MG63 (cell line): ENCODE results near the gene SPDYE8. TPM values are rescaled to one million over a fixed set of nuclear protein-coding genes. Genes with fewer than 3 reads are reported as not detected.
A peak's percentile ranks its signal among the peaks of the same experiment; 100 is the strongest.
"Not testable (repeated sequence)": the region's sequence is repeated elsewhere in the genome, so short reads cannot be mapped to it uniquely, and the experiment has no call there.

Experiments used
- DNase-seq: peaks from one replicate; pipeline ENCODE4 v3.0.0-alpha.2; 2020
- H3K27me3 ChIP-seq: fragments of 250-450 bp; sonication (Bioruptor Pico); 2 replicates; pipeline ENCODE4 v1.5.1; 2020; ENCODE audit warnings: mild to moderate bottlenecking, moderate library complexity
- H3K36me3 ChIP-seq: fragments of 250-450 bp; sonication (Bioruptor Pico); 2 replicates; pipeline ENCODE4 v1.5.1; 2020; ENCODE audit warnings: mild to moderate bottlenecking, moderate library complexity
- H3K4me3 ChIP-seq: fragments of 250-450 bp; sonication (Bioruptor Pico); 2 replicates; pipeline ENCODE4 v1.5.1; 2020; ENCODE audit warnings: mild to moderate bottlenecking, moderate library complexity
- H3K9me3 ChIP-seq: fragments of 250-450 bp; sonication (Bioruptor Pico); 2 replicates; pipeline ENCODE4 v1.5.1; 2020; ENCODE audit warnings: mild to moderate bottlenecking, moderate library complexity
- total RNA-seq: library from RNA; depleted of rRNA; stranded (reverse); fragments of >200 nt; shearing (Covaris generic); gene quantifications from 2 replicates; pipeline ENCODE4 v1.2.3, GENCODE V29; 2014; ENCODE audit warnings: low replicate concordance; rRNA removed

Gene SPDYE8, protein sequence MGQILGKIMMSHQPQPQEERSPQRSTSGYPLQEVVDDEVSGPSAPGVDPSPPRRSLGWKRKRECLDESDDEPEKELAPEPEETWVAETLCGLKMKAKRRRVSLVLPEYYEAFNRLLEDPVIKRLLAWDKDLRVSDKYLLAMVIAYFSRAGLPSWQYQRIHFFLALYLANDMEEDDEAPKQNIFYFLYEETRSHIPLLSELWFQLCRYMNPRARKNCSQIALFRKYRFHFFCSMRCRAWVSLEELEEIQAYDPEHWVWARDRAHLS
- not detected in 2 replicates for total RNA-seq

DNA sequence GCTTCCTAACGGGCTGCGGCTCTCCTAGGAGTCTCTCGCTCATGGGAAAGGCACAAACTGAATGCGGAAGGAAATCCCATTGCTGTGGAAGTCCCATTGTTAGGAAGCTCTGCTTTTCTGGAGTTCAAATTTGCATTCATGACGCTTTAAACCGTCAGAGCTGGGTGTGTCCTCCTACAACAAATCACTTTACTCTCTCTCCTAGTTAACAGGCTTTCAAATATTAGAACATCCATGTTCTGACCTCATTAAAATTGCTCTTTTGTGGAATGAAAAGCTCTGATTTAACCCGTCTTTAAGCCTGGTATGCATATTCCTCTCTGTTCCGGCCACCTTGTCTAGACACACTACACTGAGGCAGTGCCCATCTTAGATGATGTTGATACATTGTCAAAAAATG lies at the start of gene SPDYE8:
Gene SPDYE8, minus strand, starts transcription at position 101 of the 400 bp plus-strand sequence. CDS start 1,800 bp downstream, outside the sequence.
- not testable (repeated sequence) for H3K27me3 ChIP-seq, H3K36me3 ChIP-seq, H3K9me3 ChIP-seq, H3K4me3 ChIP-seq, DNase-seq

DNA sequence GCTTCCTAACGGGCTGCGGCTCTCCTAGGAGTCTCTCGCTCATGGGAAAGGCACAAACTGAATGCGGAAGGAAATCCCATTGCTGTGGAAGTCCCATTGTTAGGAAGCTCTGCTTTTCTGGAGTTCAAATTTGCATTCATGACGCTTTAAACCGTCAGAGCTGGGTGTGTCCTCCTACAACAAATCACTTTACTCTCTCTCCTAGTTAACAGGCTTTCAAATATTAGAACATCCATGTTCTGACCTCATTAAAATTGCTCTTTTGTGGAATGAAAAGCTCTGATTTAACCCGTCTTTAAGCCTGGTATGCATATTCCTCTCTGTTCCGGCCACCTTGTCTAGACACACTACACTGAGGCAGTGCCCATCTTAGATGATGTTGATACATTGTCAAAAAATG lies 28.2 kb upstream of the SPDYE8 start, which contains the start of gene SPDYE11:
Gene SPDYE11, minus strand, starts transcription at position 101 of the 400 bp plus-strand sequence. CDS start 1,800 bp downstream, outside the sequence.
- not testable (repeated sequence) for DNase-seq, H3K36me3 ChIP-seq, H3K9me3 ChIP-seq, H3K27me3 ChIP-seq, H3K4me3 ChIP-seq

DNA sequence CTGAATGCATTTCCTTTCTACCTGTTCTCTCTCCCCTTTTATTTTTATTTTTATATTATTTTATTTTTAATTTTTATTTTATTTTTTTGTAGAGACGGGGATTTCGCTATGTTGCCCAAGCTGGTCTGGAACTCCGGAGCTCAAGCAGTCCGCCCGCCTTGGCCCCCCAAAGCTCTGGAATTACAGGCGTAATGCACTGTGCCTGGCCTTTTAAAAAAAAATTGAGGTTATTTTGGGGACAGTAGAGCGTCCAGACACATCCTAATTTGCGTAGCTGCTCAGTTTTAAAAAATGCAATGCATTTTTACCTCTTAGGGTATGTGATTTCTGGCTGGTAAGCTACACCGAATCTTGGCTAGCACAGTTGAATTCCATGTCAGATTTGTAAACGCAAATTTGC lies 23.1 kb downstream of the SPDYE8 start:
- not testable (repeated sequence) for H3K4me3 ChIP-seq, DNase-seq, H3K36me3 ChIP-seq, H3K27me3 ChIP-seq, H3K9me3 ChIP-seq

DNA sequence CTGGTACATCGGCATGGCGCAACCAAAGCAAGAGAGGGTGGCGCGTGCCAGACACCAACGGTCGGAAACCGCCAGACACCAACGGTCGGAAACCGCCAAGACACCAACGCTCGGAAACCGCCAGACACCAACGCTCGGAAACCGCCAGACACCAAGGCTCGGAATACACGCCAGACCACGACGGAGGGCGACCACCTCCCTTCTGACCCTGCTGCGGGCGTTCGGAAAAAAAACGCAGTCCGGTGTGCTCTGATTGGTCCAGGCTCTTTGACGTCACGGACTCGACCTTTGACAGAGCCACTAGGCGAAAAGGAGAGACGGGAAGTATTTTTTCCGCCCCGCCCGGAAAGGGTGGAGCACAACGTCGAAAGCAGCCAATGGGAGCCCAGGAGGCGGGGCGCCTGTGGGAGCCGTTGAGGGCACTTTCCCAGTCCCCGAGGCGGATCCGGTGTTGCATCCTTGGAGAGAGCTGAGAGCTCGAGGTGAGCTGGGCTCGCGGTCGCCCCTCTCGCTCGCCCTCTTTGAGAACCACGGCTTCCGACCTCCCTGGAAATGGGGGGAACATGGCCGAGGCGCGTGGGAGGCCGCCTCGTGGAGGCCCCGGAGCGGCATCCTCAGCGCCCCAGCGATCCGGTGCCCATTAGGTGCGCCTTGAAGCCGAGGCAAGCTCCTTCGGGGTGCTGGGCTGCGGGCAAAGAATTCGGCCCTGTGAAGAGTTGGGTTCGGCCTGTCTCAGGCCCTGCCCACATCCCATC lies 23.7 kb downstream of the SPDYE8 start:
- not testable (repeated sequence) for H3K27me3 ChIP-seq, H3K9me3 ChIP-seq, H3K36me3 ChIP-seq
- H3K4me3 ChIP-seq = peak overlapping the region; percentile 70
- peak; percentile 82 for DNase-seq

DNA sequence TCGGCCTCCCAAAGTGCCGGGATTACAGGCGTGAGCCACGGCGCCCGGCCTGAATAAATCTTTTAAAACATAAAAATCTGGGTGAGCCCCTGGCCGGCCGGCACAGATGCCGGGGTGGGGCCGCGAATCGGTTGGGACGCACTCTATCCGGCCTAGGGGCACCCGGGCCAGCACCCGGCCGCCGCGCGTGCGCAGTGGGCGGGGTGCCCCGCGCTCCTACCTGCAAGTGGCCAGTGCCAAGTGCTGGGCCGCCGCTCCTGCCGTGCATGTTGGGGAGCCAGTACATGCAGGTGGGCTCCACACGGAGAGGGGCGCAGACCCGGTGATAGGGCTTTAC lies 24.2 kb downstream of the SPDYE8 start:
- H3K36me3 ChIP-seq, H3K27me3 ChIP-seq, H3K9me3 ChIP-seq: not testable (repeated sequence)
- H3K4me3 ChIP-seq = peak overlapping the region; percentile 70
- DNase-seq = peak; percentile 53

DNA sequence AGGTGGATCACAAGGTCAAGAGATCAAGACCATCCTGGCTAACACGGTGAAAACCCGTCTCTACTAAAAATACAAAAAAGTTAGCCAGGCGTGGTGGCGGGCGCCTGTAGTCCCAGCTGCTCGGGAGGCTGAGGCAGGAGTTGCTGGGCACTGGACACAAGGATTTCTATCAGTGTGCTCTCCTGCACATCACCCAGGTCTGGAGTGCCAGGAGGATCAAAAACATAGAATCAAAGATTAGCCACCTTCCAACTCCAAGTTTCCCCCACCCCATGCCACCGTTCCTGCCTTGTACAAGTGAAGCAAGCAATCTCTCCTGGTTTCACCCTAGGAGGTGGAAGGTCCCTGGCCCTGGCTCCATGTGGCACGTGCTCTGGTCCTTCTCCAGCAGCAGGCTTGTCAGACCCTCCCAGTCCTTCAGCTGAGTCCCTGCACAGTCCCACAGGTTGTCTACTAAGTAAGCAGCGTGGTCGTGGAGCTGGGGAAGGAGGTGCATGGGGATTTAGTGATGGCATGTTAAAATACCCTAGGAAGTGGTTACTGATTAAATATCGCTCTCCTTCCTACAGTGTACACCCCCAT lies 31.6 kb downstream of the SPDYE8 start:
- H3K27me3 ChIP-seq, H3K4me3 ChIP-seq, H3K9me3 ChIP-seq, H3K36me3 ChIP-seq, DNase-seq: not testable (repeated sequence)

DNA sequence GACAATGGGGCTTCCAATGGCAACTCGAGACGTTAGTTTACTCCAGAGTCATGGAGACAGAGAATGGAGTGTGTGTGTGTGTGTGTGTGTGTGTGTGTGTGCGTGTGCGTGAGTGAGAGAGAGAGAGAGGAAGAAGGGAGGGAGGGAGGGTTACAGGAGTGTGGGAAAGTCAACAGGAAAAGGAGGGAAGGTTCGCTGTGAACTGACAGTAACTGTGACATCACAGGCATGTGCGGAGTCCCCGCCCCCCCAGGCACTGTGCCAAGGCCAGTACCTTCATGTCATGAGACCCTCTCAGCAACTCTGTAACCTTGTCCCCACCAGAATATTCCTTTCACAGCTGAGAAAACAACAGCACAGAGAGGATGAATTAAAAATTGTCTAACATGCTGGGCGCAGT lies 32.1 kb downstream of the SPDYE8 start:
- DNase-seq, H3K27me3 ChIP-seq, H3K36me3 ChIP-seq, H3K9me3 ChIP-seq, H3K4me3 ChIP-seq: not testable (repeated sequence)

DNA sequence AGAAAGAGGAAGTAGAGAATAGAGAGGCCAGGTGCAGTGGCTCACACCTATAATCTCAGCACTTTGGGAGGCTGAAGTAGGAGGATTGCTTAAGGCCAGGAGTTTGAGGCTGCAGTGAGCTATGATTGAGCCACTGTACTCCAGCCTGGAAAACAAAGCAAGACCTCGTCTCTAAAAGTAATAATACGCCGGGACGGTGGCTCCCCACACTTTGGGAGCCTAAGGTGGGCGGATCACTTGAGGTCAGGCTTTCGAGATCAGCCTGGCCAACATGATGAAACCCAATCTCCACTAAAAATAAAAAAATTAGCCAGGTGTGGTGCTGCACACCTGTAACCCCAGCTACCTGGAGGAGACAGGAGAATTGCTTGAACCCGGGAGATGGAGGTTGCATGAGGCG lies 34.1 kb downstream of the SPDYE8 start:
- not testable (repeated sequence) for H3K27me3 ChIP-seq, H3K9me3 ChIP-seq, H3K36me3 ChIP-seq, DNase-seq, H3K4me3 ChIP-seq

DNA sequence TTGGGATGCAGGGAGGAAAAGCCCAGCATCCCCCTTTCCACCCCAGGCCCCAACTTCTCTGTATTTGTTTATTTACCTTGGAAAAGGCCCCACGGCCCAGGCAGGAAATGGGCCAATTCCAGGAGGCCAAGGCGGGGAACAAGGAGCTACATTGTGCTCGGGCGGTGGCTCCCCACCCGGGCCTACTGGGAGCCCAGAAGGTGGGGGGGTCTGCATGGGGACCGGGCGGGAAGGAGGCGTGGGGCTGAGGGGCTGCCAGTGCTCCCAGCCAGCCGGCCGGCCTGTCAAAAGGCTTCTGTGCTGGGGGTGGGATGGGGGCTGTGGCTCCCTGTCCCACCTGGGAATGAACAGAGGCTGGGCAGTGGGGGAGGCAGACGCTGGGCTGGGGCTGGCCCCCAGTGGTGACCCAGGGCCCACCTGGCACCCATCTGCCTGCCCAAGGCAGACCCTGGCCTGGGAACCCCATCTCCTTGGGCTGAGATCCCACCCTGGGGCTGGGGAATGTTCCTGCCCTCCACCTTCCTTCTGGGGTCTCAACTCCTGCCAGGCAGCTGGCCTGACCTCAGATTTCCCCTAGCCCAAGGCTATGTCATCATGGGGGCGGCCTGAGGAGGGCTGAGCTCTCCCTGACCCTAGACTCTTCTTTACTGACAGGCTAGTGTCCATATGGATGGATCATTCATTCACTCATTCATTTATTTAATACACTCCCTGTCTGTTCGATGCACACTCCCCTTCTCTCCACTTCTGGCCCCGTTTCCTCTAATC lies 39.2 kb downstream of the SPDYE8 start:
- not testable (repeated sequence) for H3K36me3 ChIP-seq, DNase-seq, H3K4me3 ChIP-seq, H3K27me3 ChIP-seq, H3K9me3 ChIP-seq

DNA sequence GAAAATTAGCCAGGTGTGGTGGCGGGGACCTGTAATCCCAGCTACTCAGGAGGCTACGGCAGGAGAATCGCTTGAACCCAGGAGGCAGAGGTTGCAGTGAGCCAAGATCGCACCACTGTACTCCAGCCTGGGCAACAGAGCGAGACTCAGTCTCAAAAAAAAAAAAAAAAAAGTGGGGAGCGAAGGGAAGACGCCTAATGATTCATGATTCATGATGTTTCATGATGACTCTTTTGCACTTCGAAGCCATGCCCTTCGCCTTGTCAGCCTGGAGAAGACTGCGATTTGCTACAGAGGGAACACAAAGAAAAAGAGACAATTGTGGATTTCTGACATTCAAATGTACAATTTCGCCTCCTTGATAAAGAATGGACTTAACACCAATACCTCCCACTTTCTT lies 47.5 kb downstream of the SPDYE8 start:
- not testable (repeated sequence) for H3K27me3 ChIP-seq, H3K9me3 ChIP-seq, H3K36me3 ChIP-seq, DNase-seq, H3K4me3 ChIP-seq

DNA sequence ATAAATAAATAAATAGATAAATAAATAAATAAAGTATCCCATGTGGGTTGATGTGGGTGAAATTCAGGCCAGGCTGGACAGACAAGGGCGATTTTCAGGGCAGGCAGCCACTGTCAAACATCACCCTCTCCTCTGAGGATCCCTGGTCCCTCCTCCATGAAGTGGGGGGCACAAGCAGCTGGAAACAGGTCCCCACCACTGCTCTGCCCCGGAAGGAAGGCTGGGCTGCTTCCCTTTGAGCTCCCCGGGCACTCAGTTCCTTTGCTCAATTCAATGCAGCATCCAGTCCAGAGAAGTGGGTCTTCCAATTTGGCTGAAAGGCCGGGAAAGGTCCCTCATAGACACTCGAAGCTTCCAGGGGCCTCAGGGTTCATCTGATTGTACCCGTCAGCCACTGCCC lies 49.2 kb downstream of the SPDYE8 start:
- not testable (repeated sequence) for H3K9me3 ChIP-seq, H3K4me3 ChIP-seq, DNase-seq, H3K36me3 ChIP-seq, H3K27me3 ChIP-seq

DNA sequence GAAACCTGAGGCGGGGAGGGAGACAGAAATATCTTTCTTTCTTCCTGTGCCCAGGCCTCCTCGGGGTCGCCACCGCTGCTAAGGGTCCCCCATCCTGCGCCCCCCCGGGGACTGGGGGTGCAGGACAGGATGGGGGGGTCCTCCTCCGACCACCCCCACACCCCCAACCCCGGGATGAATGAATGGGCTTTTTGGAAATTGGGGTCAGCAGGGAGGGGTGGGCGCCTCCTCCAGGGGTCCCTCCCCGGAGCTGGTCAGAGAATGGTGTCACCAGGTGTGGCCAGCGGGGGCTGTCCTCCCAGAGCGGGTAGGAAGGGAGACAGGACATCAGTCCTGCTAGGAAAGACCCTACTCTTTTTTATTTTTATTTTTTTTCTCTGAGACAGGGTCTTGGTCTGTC lies 53.1 kb downstream of the SPDYE8 start:
- DNase-seq, H3K36me3 ChIP-seq, H3K4me3 ChIP-seq, H3K9me3 ChIP-seq, H3K27me3 ChIP-seq: not testable (repeated sequence)

DNA sequence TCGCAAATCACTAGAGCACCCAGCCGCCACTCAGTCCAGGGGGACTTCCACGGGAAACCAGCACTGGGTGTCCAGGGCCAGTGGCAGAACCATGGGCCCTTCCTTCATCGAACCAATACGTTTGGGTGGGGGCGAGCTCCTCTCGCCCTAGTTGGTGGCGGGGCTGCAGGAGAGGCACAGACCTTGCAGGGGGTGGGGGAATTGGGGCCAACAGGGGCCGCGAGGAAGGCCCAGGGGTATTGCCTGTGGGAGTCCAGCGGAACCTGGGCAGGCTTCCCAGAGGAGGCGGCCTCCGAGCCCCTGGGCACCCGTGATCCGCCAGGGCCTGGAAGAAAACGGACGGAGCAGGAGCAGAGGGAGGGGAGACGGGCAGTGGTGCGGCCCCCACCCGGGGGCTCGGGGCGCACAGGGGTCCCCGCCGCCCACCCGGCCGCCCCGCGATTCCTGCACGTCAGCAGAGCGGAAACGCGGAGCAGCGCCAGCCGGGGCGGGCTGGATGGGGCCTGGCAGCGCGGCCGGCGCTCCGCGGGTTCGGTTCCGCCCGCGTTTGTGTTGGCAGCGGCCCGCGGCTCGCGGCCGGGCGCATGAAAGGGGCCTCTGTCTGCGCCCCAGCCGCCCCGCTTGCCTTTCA lies 53.8 kb downstream of the SPDYE8 start:
- not testable (repeated sequence) for H3K36me3 ChIP-seq, H3K9me3 ChIP-seq, DNase-seq, H3K27me3 ChIP-seq, H3K4me3 ChIP-seq

DNA sequence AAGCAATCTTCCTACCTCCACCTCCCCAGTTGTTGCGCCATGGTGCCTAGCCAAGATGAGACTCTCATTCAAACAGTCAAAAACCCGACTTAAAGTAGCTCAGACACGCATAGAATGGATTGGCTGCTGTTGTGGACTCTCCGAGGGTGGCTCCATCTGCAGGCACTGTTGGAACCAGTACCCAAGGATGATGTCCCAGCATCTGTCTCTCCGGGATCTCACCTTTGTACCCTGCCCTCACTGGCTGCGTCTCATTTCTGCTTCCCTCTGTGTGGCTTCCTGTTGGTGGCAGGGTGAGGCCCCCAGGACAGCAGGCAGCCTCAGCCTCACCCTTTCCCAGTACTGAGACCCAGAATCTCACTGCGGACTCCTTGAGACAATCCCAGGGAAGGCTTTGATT lies 54.8 kb downstream of the SPDYE8 start:
- DNase-seq, H3K36me3 ChIP-seq, H3K27me3 ChIP-seq, H3K4me3 ChIP-seq, H3K9me3 ChIP-seq: not testable (repeated sequence)

DNA sequence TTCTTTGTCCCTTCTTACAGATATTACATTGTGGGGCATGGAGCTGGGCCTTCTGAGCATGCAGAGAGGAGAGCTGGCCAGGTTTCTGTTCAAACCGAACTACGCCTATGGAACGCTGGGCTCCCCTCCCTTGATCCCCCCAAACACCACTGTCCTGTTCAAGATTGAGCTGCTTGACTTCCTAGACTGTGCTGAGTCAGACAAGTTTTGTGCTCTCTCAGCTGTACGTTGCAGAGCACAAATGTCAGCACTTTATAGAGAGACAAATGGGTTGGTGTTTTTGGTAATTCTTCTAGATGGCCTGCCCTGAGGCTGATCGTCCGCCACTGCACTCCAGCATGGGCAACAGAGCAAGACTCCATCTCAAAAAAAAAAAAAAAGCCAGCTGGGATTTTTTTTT lies 58.1 kb downstream of the SPDYE8 start:
- not testable (repeated sequence) for DNase-seq, H3K9me3 ChIP-seq, H3K4me3 ChIP-seq, H3K36me3 ChIP-seq, H3K27me3 ChIP-seq
